Karpas-422 (cell line): Measurements from ENCODE around the gene FAM163B. TPM values are rescaled to one million over a fixed set of nuclear protein-coding genes. Genes with fewer than 3 reads are reported as not detected.

ENCODE experiments used
- DNase-seq: peaks from one replicate; pipeline ENCODE4 v3.0.0-alpha.2; 2015
- H2AFZ ChIP-seq: fragments of 200-600 bp; sonication (generic); 2 replicates; pipeline ENCODE4 v1.6.1; 2014; ENCODE audit warnings: antibody characterized with exemption, low read length, mixed read lengths
- H3K27ac ChIP-seq: fragments of 200-600 bp; sonication (generic); 2 replicates; pipeline ENCODE4 v1.5.1; 2014; ENCODE audit warnings: mild to moderate bottlenecking, low read length, moderate library complexity
- H3K27me3 ChIP-seq: fragments of 200-600 bp; sonication (generic); 2 replicates; pipeline ENCODE4 v1.6.1; 2014; ENCODE audit warnings: low read length, mixed read lengths
- H3K36me3 ChIP-seq: fragments of 200-600 bp; sonication (generic); 2 replicates; pipeline ENCODE4 v1.6.1; 2014; ENCODE audit warnings: low read length, mixed read lengths; ENCODE audit not compliant: insufficient read depth
- H3K4me1 ChIP-seq: fragments of 200-600 bp; sonication (generic); 2 replicates; pipeline ENCODE4 v1.6.1; 2014; ENCODE audit warnings: mild to moderate bottlenecking, low read length, mixed read lengths
- H3K4me2 ChIP-seq: fragments of 200-600 bp; sonication (generic); 2 replicates; pipeline ENCODE4 v1.6.1; 2014; ENCODE audit warnings: low read length, low read depth, mild to moderate bottlenecking; ENCODE audit not compliant: poor library complexity, severe bottlenecking
- H3K4me3 ChIP-seq: fragments of 200-600 bp; sonication (generic); 2 replicates; pipeline ENCODE4 v1.5.1; 2014; ENCODE audit warnings: mild to moderate bottlenecking, antibody characterized with exemption, low read length, mixed read lengths
- H3K79me2 ChIP-seq: fragments of 200-600 bp; sonication (generic); 2 replicates; pipeline ENCODE4 v1.6.1; 2014; ENCODE audit warnings: mild to moderate bottlenecking, low read length, mixed read lengths
- H3K9ac ChIP-seq: fragments of 200-600 bp; sonication (generic); 2 replicates; pipeline ENCODE4 v1.6.0; 2014; ENCODE audit warnings: low read length
- H3K9me2 ChIP-seq: fragments of 200-600 bp; sonication (generic), shearing (Covaris generic); replicated peaks from 2 replicates; pipeline ENCODE4 v1.6.0; 2014; ENCODE audit warnings: mild to moderate bottlenecking, low read length, moderate library complexity; ENCODE audit not compliant: insufficient read depth
- H3K9me3 ChIP-seq: fragments of 300-700, 200-600 bp; sonication (generic); 2 replicates; pipeline ENCODE4 v1.6.1; 2014; ENCODE audit warnings: low read length, mixed read lengths
- H4K20me1 ChIP-seq: fragments of 200-600 bp; sonication (generic); 2 replicates; pipeline ENCODE4 v1.6.1; 2014; ENCODE audit warnings: mild to moderate bottlenecking, antibody characterized with exemption, low read length, low read depth; ENCODE audit not compliant: insufficient read depth
- total RNA-seq: library from RNA; depleted of rRNA; stranded (reverse); fragments of >200 nt; shearing (Covaris generic); gene quantifications from 2 replicates; pipeline ENCODE4 v1.2.3, GENCODE V29; 2014; ENCODE audit warnings: low replicate concordance

FAM163B gene
- total RNA-seq, 1 experiment from 2014 or later = not detected

- H3K4me1 ChIP-seq = no peaks in the 10 kb centered on the region
- H3K4me2 ChIP-seq = no peak overlapping the region
- no peak overlapping the region for H3K9ac ChIP-seq
- no peak overlapping the region for H3K4me3 ChIP-seq
- no peaks in the 10 kb centered on the region for H3K27me3 ChIP-seq
- H3K79me2 ChIP-seq = no peaks in the 10 kb centered on the region
- no peak for DNase-seq
- no peaks in the 10 kb centered on the region for H3K9me2 ChIP-seq
- H2AFZ ChIP-seq = no peak overlapping the region
- H3K27ac ChIP-seq = no peak overlapping the region
- H3K9me3 ChIP-seq = no peaks in the 10 kb centered on the region
- no peaks in the 10 kb centered on the region for H3K36me3 ChIP-seq
- H4K20me1 ChIP-seq = no peaks in the 10 kb centered on the region
Observed at GRCh38 chr9:133533857-133534256, 75.3 kb downstream of the FAM163B start.

GRCh38 chr9:133532937-133533668 is 76.1 kb downstream of the FAM163B start:
- Histone ChIP-seq H3K27me3 (no peaks in the 10 kb centered on the region), H3K27ac (no peak overlapping the region), H4K20me1 (no peaks in the 10 kb centered on the region), H2AFZ (no peak overlapping the region), H3K4me2 (no peak overlapping the region), H3K4me1 (no peaks in the 10 kb centered on the region), H3K4me3 (no peak overlapping the region), H3K79me2 (no peaks in the 10 kb centered on the region), H3K9me3 (no peaks in the 10 kb centered on the region), H3K36me3 (no peaks in the 10 kb centered on the region), H3K9me2 (no peaks in the 10 kb centered on the region), H3K9ac (no peak overlapping the region)
- DNase-seq = peak; percentile 92

GRCh38 chr9:133531293-133531692 is 77.9 kb downstream of the FAM163B start:
- no peak for DNase-seq
- Histone ChIP-seq H3K4me1 (no peaks in the 10 kb centered on the region), H3K9me3 (no peaks in the 10 kb centered on the region), H3K9me2 (no peaks in the 10 kb centered on the region), H3K27ac (no peak overlapping the region), H3K4me2 (no peak overlapping the region), H3K4me3 (no peak overlapping the region), H2AFZ (no peak overlapping the region), H3K9ac (no peak overlapping the region), H3K27me3 (no peaks in the 10 kb centered on the region), H3K79me2 (no peaks in the 10 kb centered on the region), H3K36me3 (no peaks in the 10 kb centered on the region), H4K20me1 (no peaks in the 10 kb centered on the region)

GRCh38 chr9:133529874-133530273 is 79.3 kb downstream of the FAM163B start:
- no peaks in the 10 kb centered on the region for H3K4me1 ChIP-seq
- no peaks in the 10 kb centered on the region for H3K27me3 ChIP-seq
- no peaks in the 10 kb centered on the region for H3K9me2 ChIP-seq
- no peaks in the 10 kb centered on the region for H3K9me3 ChIP-seq
- no peaks in the 10 kb centered on the region for H3K79me2 ChIP-seq
- DNase-seq = no peak
- H3K27ac ChIP-seq = no peak overlapping the region
- no peak overlapping the region for H2AFZ ChIP-seq
- no peak overlapping the region for H3K4me2 ChIP-seq
- H4K20me1 ChIP-seq = no peaks in the 10 kb centered on the region
- no peaks in the 10 kb centered on the region for H3K36me3 ChIP-seq
- H3K4me3 ChIP-seq = no peak overlapping the region
- H3K9ac ChIP-seq = no peak overlapping the region

GRCh38 chr9:133529457-133529856 is 79.7 kb downstream of the FAM163B start:
- no peaks in the 10 kb centered on the region for H3K27me3 ChIP-seq
- DNase-seq = no peak
- H4K20me1 ChIP-seq = no peaks in the 10 kb centered on the region
- no peak overlapping the region for H3K4me3 ChIP-seq
- no peak overlapping the region for H3K9ac ChIP-seq
- no peaks in the 10 kb centered on the region for H3K9me2 ChIP-seq
- no peak overlapping the region for H3K27ac ChIP-seq
- no peak overlapping the region for H3K4me2 ChIP-seq
- H3K4me1 ChIP-seq = no peaks in the 10 kb centered on the region
- no peaks in the 10 kb centered on the region for H3K79me2 ChIP-seq
- H2AFZ ChIP-seq = no peak overlapping the region
- H3K36me3 ChIP-seq = no peaks in the 10 kb centered on the region
- H3K9me3 ChIP-seq = no peaks in the 10 kb centered on the region

GRCh38 chr9:133528876-133529241 is 80.3 kb downstream of the FAM163B start:
- H3K36me3 ChIP-seq = no peaks in the 10 kb centered on the region
- H3K27ac ChIP-seq = no peak overlapping the region
- H3K79me2 ChIP-seq = no peaks in the 10 kb centered on the region
- H3K4me3 ChIP-seq = no peak overlapping the region
- no peaks in the 10 kb centered on the region for H3K27me3 ChIP-seq
- no peaks in the 10 kb centered on the region for H4K20me1 ChIP-seq
- DNase-seq = no peak
- H3K4me1 ChIP-seq = no peaks in the 10 kb centered on the region
- H3K4me2 ChIP-seq = no peak overlapping the region
- no peaks in the 10 kb centered on the region for H3K9me2 ChIP-seq
- H3K9me3 ChIP-seq = no peaks in the 10 kb centered on the region
- H2AFZ ChIP-seq = no peak overlapping the region
- no peak overlapping the region for H3K9ac ChIP-seq

- no peaks in the 10 kb centered on the region for H3K9me2 ChIP-seq
- no peak overlapping the region for H3K27ac ChIP-seq
- no peaks in the 10 kb centered on the region for H3K4me1 ChIP-seq
- no peak overlapping the region for H2AFZ ChIP-seq
- no peak overlapping the region for H3K9ac ChIP-seq
- H3K79me2 ChIP-seq = no peaks in the 10 kb centered on the region
- DNase-seq = no peak
- no peaks in the 10 kb centered on the region for H3K36me3 ChIP-seq
- no peaks in the 10 kb centered on the region for H3K27me3 ChIP-seq
- no peak overlapping the region for H3K4me3 ChIP-seq
- H3K4me2 ChIP-seq = no peak overlapping the region
- H4K20me1 ChIP-seq = no peaks in the 10 kb centered on the region
- H3K9me3 ChIP-seq = no peaks in the 10 kb centered on the region
Observed at GRCh38 chr9:133528001-133528875, 81.0 kb downstream of the FAM163B start.

- no peak overlapping the region for H3K9ac ChIP-seq
- no peak overlapping the region for H2AFZ ChIP-seq
- no peaks in the 10 kb centered on the region for H3K4me1 ChIP-seq
- H3K36me3 ChIP-seq = no peaks in the 10 kb centered on the region
- H3K27ac ChIP-seq = no peak overlapping the region
- H3K9me3 ChIP-seq = no peaks in the 10 kb centered on the region
- no peak for DNase-seq
- no peaks in the 10 kb centered on the region for H3K27me3 ChIP-seq
- no peaks in the 10 kb centered on the region for H3K9me2 ChIP-seq
- H3K79me2 ChIP-seq = no peaks in the 10 kb centered on the region
- H3K4me3 ChIP-seq = no peak overlapping the region
- no peak overlapping the region for H3K4me2 ChIP-seq
- H4K20me1 ChIP-seq = no peaks in the 10 kb centered on the region
Observed at GRCh38 chr9:133527444-133527920, 81.7 kb downstream of the FAM163B start.
